ENCODE data around the gene MT1M.
"Not testable (repeated sequence)": the region's sequence is repeated elsewhere in the genome, so short reads cannot be mapped to it uniquely, and the experiment has no call there.

MT1M gene

DNA sequence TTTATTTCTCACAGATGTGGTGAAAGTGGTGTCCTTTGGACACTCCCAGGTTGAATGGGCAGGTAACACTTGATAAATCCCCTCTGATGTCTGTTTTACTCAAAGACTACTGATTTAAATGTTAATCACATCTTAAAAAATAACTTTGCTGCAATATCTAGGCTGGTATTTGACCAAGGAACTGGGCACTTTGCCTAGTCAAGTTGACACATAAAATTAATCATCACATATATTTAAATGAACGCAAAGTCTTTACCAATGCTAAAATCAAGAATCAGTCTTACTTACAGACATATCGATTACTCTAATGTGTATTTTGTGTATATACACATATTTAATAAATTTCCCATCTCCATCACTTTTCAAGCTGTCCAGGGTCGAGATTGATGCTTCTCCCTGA lies 17.1 kb upstream of the MT1M start:
- DNase-seq (ENCODE audit: insufficient read length, low spot score) (no peak), FAIRE-seq (no peak)
- TF ChIP-seq, protein P1, sequence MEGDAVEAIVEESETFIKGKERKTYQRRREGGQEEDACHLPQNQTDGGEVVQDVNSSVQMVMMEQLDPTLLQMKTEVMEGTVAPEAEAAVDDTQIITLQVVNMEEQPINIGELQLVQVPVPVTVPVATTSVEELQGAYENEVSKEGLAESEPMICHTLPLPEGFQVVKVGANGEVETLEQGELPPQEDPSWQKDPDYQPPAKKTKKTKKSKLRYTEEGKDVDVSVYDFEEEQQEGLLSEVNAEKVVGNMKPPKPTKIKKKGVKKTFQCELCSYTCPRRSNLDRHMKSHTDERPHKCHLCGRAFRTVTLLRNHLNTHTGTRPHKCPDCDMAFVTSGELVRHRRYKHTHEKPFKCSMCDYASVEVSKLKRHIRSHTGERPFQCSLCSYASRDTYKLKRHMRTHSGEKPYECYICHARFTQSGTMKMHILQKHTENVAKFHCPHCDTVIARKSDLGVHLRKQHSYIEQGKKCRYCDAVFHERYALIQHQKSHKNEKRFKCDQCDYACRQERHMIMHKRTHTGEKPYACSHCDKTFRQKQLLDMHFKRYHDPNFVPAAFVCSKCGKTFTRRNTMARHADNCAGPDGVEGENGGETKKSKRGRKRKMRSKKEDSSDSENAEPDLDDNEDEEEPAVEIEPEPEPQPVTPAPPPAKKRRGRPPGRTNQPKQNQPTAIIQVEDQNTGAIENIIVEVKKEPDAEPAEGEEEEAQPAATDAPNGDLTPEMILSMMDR (IDR thresholded peaks at IDR 0.05; ENCODE audit: insufficient read depth, missing control alignments): no peak

DNA sequence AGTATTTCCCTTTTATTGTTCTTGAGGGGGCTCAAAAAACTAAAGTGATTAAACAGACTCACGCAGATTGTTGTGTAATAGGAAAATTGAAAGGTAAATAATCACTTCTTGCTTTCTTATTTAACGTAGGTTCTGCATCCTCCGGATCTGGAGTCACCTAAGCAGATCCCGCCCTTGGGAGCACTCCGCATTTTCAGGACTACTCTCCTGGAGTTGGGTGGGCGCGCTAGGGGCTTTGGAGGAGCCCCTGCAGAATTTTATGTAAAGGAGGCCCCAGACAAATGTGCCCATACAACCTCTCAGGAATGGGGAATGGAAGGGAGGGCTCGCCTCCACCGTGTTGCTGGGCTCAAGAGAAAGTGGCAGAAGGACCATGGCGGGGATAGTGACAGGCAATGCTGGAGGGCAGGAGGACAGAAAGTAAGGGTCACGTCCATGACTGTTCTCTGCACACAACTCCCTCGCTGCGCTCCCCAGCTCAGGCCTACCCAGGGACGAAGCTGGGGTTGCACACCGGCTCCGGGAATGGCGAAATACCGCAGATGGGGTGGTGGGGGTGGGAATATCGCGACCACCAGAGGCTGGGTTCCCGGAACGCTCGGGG lies 15.7 kb upstream of the MT1M start:
- TF ChIP-seq, protein P1 (IDR thresholded peaks at IDR 0.05; ENCODE audit: insufficient read depth, missing control alignments): no peak
- FAIRE-seq: no peak
- DNase-seq (ENCODE audit: insufficient read length, low spot score): no peak

DNA sequence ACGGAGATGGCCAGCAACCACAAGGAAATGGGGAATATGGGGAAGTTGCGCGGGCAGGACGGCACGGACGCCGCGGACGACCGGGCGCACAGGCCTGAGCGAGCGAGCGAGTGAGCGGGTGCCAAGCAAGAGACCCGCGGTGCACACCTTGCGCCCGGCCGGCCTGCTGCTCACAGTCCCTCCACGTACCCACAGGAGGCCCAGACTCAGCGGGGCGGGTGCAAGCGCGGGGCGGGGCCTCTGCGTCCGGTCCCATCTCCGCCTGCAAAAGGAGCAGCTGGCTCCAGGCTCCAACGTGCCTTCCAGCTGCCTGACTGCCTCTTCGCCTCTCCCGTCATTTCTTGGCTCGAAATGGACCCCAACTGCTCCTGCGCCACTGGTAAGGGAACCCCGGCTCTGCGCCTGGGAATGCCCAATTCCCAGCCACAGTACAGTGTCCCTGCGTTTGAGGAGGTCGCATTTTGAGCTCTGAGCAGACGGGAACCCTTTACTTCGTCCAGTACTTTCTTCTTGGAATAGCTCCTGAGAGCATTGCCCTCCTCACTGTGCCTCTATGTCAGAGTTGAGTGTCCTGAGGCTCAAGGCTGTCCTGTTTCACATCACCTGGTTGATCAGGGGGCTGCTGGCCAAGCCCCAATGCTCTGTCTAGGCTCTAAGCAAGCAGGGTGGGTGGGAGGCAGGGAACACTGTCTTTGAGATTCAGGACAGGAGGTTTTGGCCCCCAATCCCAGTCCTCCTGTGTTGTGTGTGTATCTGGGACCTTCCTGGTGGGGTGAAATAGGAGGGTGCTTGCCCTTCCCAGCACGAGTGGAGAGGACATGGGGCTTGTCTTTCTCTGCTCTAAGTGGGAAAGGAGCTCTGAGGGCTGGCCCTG lies 15.0 kb upstream of the MT1M start:
- DNase-seq (ENCODE audit: insufficient read length, low spot score): no peak

DNA sequence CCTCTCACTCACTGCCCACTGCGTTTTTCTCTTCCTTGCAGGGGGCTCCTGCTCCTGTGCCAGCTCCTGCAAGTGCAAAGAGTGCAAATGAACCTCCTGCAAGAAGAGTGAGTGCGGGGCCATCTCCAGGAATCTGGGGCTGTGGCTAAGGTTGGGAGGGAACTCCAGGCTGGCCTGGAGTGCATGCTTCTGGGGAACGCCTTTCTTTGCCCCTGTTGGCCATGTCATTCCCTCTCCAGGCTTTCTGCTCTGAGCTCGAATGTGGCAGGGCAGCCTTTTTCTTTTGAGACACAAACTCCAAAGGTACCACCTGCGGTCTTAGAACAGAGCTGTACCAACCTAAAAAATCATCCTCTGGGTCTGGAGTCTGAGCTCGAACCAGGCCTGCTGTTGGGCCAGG lies 14.3 kb upstream of the MT1M start:
- FAIRE-seq (no peak), DNase-seq (ENCODE audit: insufficient read length, low spot score) (no peak)
- TF ChIP-seq, protein P1 (IDR thresholded peaks at IDR 0.05; ENCODE audit: insufficient read depth, missing control alignments): no peak

More for the DNA sequence above, 15.0 kb upstream of the MT1M start:
- no peak for FAIRE-seq
- TF ChIP-seq, protein P1 (IDR thresholded peaks at IDR 0.05; ENCODE audit: insufficient read depth, missing control alignments): no peak

DNA sequence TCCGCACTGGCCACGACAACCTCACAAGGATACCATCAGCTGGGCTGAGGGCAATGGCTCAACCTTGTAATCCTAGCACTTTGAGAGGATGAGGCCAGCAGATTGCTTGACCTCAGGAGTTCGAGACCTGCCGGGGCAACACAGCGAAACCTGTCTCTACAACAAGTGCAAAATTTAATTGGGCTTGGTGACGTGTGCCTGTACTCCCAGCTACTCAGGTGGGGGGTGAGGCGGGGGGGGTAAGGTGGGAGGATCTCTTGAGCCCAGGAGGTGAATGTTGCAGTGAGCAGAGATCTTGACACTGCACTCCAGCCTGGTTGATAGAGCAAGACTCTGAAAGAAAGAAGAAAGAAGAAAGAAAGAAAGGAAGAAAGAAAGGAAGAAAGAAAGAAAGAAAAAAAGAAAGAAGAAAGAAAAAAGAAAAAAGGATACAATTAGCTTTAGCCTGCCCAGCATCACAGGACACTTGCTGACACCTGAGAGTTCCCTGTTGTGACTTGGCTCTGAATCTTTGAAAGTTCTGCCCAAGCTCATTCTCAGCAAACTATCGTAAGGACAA lies 12.0 kb upstream of the MT1M start:
- FAIRE-seq: no peak
- TF ChIP-seq, protein P1 (IDR thresholded peaks at IDR 0.05; ENCODE audit: insufficient read depth, missing control alignments): no peak

DNA sequence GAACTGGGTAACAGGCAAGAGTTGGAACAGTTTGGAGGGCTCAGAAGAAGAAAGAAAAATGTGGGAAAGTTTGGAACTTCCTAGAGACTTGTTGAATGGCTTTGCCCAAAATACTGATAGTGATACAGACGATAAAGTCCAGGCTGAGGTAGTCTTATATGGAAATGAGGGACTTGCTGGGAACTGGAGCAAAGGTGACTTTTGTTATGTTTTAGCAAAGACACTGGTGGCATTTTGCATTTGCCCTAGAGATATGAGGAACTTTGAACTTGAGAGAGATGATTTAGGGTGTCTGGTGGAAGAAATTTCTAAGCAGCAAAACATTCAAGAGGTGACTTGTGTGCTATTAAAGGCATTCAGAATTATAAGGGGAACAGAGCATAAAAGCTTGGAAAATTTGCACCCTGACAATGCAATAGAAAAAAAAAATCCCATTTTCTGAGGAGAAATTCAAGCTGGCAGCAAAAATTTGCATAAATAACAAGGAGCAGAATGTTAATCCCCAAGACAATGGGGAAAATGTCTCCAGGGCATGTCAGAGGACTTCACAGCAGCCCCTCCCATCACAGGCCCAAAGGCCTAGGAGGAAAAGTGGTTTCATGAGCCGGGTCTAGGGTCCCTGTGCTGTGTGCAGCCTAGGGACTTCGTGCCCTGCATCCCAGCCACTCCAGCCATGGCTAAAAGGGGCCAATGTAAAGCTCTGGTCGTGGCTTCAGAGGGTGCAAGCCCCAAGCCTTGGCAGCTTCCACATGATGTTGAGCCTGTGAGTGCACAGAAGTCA lies 10.6 kb upstream of the MT1M start:
- DNase-seq (ENCODE audit: insufficient read length, low spot score); FAIRE-seq: not testable (repeated sequence)

More for the DNA sequence above, 12.0 kb upstream of the MT1M start:
- no peak for DNase-seq (ENCODE audit: insufficient read length, low spot score)

DNA sequence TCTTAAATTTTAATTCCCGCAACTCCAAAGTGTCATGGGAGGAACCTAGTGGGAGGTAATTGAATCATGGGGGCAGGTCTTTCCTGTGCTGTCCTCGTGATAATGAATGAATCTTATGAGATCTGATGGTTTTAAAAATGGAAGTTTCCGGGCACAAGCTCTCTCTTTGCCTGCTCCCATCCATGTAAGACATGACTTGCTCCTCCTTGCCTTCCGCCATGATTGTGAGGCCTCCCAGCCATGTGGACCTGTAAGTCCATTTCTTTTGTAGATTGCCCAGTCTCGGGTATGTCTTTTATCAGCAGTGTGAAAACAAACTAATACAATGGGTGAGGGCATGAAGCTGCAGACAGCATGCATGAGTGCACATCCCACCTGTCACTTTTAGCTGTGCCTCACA lies 9.3 kb upstream of the MT1M start:
- FAIRE-seq: not testable (repeated sequence)

More for the DNA sequence above, 9.3 kb upstream of the MT1M start:
- DNase-seq (ENCODE audit: insufficient read length, low spot score): not testable (repeated sequence)

All from D721Med (cell line).